Mammary epithelial cell (primary cell): ENCODE measurements around the gene ATL2.

ENCODE experiments used
- CTCF ChIP-seq, 2 donors: IDR thresholded peaks in 1 of 2; conservative IDR thresholded peaks in 1 of 2; 2 replicates each; pipeline ENCODE4 v1.5.1; 2011 to 2012; ENCODE audit warnings: inconsistent platforms in 2 of 2, low read length in 2 of 2, mild to moderate bottlenecking in 2 of 2, control low read depth in 1 of 2, low read depth in 1 of 2; ENCODE audit not compliant: insufficient read depth in 1 of 2; ENCODE audit errors: extremely low read depth in 1 of 2
- EZH2 ChIP-seq: IDR thresholded peaks from 2 replicates; pipeline ENCODE4 v1.6.1; 2012; ENCODE audit warnings: low read length, inconsistent platforms, borderline replicate concordance

DNA sequence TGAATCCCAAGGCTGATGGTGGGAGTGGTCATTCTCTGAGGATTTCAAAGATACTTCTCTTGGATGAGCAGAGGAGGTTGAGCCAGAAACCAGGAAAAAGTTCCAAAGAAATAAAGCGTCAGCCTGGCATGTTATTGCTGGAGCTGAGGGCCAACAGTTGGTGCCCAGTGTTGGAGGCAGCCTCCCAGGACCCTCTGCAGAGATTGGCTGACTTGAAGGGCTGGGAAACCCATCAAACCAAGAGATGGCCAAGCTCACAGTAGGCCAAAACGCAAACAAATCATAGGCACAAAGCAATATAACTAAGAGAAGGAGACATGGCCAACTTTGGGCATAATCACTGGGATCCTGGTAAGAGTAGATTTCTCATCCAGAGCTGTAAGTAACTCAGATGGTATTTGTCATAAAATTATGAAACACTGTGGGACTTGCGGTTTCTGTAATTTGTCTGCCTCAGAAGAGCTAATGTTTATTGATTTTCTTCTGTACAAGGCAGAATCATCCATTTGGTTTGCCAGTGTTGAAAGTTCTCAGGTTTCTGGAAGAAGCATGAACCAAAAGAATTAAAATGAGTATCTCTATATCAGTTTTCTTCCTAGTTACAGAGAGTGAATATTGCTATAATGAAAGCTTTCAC lies 108.3 kb downstream of the ATL2 start:
- TF ChIP-seq CTCF (conservative IDR thresholded peaks at IDR 0.05 in 1 of 2, IDR thresholded peaks at IDR 0.05 in 1 of 2; ENCODE audit: extremely low read depth in 1 of 2, insufficient read depth in 1 of 2, low read depth in 1 of 2, low read length in 2 of 2) (no peak), EZH2 (no peak)
